Activated T-helper 2 cell treated with anti-CD3 and anti-CD28 coated beads, Interferon-gamma antibody, Interleukin-2, Interleukin-4, amounts not matched to agents 10 μg/mL and 5 μg/mL and 100 μg/mL, durations not matched to agents 14 hours and 24 hours and 36 hours (primary cell): Measurements from ENCODE around the gene NFE2L1. TPM values are rescaled to one million over a fixed set of nuclear protein-coding genes. Genes with fewer than 3 reads are reported as not detected.
"Not testable (repeated sequence)": the region's sequence is repeated elsewhere in the genome, so short reads cannot be mapped to it uniquely, and the experiment has no call there.

Experiments used
- DNase-seq: peaks from one replicate; pipeline ENCODE4 v3.0.0; 2021; ENCODE audit warnings: low spot score
- H3K27ac Mint-ChIP-seq: one replicate; pipeline ENCODE4 v1.8.0; 2021; ENCODE audit warnings: mixed read lengths
- H3K27me3 Mint-ChIP-seq: one replicate; pipeline ENCODE4 v1.8.0; 2021; ENCODE audit warnings: low read depth, mixed read lengths
- H3K36me3 Mint-ChIP-seq: one replicate; pipeline ENCODE4 v1.8.0; 2021; ENCODE audit warnings: low read depth, mixed read lengths
- H3K4me1 Mint-ChIP-seq: one replicate; pipeline ENCODE4 v1.8.0; 2021; ENCODE audit warnings: low read depth, mixed read lengths
- H3K4me3 Mint-ChIP-seq: one replicate; pipeline ENCODE4 v1.8.0; 2021; ENCODE audit warnings: low read depth, mild to moderate bottlenecking, moderate library complexity, mixed read lengths
- H3K9me3 Mint-ChIP-seq: one replicate; pipeline ENCODE4 v1.8.0; 2021; ENCODE audit warnings: mixed read lengths
- intact Hi-C: fragments of 100-400 bp; cut with micrococcal nuclease; formaldehyde crosslinking; loops from one replicate; pipeline ENCODE4 v1.15.1; 2023
- total RNA-seq: library from RNA; stranded (reverse); gene quantifications from 2 replicates; pipeline ENCODE4 v1.2.3, GENCODE V29; 2022

NFE2L1 gene, protein sequence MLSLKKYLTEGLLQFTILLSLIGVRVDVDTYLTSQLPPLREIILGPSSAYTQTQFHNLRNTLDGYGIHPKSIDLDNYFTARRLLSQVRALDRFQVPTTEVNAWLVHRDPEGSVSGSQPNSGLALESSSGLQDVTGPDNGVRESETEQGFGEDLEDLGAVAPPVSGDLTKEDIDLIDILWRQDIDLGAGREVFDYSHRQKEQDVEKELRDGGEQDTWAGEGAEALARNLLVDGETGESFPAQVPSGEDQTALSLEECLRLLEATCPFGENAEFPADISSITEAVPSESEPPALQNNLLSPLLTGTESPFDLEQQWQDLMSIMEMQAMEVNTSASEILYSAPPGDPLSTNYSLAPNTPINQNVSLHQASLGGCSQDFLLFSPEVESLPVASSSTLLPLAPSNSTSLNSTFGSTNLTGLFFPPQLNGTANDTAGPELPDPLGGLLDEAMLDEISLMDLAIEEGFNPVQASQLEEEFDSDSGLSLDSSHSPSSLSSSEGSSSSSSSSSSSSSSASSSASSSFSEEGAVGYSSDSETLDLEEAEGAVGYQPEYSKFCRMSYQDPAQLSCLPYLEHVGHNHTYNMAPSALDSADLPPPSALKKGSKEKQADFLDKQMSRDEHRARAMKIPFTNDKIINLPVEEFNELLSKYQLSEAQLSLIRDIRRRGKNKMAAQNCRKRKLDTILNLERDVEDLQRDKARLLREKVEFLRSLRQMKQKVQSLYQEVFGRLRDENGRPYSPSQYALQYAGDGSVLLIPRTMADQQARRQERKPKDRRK
- 66.2 and 71.3 TPM in 2 replicates for total RNA-seq

DNA sequence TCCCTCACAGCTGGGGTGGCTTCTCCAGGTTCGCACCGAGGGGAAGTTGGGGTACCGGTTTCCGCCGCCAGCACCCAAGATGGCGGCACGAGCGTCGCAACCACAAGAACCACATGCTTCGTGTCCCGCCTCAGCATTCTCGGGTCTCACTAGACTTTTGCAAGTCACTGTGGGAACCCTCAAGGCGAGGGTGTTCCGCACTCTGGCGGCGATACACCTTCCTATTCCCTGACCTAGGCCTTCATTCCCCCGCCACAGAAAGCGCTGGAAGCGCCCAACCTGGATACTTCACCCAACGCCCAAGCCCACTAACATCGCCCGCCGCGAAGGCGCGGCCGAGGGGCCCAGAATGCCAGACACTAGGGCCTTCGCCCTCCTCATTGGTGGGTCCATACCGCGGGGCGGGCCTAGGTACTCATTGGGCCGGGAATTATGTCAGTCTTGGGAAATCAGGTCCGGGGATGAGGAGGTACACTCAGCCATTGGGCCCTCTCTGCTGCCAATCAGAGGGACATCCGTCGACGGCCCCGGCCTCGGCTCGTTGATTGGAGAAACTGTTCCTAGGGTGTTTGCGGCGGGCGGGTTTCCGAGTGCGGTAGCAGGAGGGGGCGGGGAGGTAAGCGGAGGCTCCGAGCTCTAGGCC lies at the start of gene NFE2L1:
Gene NFE2L1, plus strand, starts transcription at position 619 of the 643 bp plus-strand sequence. CDS start 2,760 bp downstream, outside the sequence.
- Mint-ChIP-seq H3K27me3 (no peaks in the 10 kb centered on the region), H3K36me3 (peaks cover 41% of the 10 kb centered on the region), H3K4me3 (peak within 1 kb of the TSS; percentile 95), H3K9me3 (no peaks in the 10 kb centered on the region), H3K27ac (peak within 1 kb of the TSS; percentile 99), H3K4me1 (peaks cover 38% of the 10 kb centered on the region)
- intact Hi-C loops = loop anchor here (1.0 kb wide), 3 partner anchors 10 to 53 kb away; partner anchors contain the start of gene CBX1
- peak; percentile 98 for DNase-seq

DNA sequence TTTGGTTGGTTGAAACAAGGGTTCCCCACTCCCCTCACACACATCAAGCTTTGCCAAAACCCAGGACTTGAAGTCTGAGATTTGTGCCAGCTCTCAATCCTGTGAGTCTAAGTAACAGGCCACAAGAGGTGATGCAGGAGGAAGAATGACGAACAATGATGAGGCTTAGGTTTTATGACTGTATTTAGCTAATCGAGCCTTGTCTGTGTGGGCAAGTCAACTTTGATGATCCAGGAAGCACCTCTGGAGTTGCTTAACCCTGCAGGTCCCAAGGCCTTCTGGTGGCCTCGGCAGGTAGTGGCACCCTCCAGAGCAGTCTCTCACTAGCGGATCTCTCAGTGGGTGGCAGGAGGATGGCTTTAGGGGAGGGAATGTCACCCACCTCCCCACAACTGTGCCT lies 48.6 kb upstream of the NFE2L1 start:
- peaks cover 8% of the 10 kb centered on the region for H3K27me3 Mint-ChIP-seq
- no peak overlapping the region for H3K4me3 Mint-ChIP-seq
- H3K36me3 Mint-ChIP-seq = no peaks in the 10 kb centered on the region
- H3K27ac Mint-ChIP-seq = no peak overlapping the region
- no peak for DNase-seq
- H3K9me3 Mint-ChIP-seq = no peaks in the 10 kb centered on the region
- H3K4me1 Mint-ChIP-seq = peaks cover 8% of the 10 kb centered on the region
- intact Hi-C loops = no loop called here

DNA sequence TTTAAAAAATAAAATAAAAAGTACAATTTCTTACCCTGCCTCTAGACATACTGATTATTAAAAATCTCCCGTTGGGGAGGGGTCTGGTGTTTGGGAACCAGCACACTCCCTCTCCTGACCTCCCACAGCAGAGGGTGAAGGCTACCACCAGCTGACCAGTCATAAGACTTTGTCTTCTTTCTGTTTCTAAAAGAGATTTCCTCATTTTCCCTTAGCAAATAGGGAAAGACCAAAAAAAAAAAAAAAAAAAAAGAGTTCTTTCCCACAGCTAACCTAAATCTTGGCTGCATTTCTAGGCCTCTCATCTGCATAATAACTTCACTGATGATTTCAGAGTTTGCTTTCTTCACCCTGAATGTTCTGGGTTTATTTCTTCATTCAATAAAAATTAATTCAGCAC lies 47.0 kb upstream of the NFE2L1 start:
- H3K4me3 Mint-ChIP-seq = no peak overlapping the region
- no peaks in the 10 kb centered on the region for H3K9me3 Mint-ChIP-seq
- no peaks in the 10 kb centered on the region for H3K36me3 Mint-ChIP-seq
- peaks cover 12% of the 10 kb centered on the region for H3K4me1 Mint-ChIP-seq
- intact Hi-C loops = no loop called here
- H3K27ac Mint-ChIP-seq = no peak overlapping the region
- H3K27me3 Mint-ChIP-seq = peaks cover 11% of the 10 kb centered on the region
- no peak for DNase-seq

DNA sequence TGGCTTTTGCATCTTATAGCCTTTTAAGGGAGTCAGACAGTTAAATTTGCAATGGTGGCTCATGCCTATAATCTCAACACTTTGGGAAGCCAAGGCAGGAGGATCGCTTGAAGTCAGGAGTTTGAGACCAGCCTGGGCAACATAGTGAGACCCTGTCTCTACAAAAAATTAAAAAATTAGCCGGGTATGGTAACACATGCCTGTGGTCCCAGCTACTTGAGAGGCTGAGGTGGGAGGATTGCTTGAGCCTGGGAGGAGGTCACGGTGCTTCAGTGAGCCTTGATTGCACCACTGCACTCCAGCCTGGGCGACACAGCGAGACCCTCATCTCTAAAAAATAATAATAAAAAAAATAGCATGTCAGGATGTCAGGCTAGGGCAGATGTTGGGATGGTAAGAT lies 46.5 kb upstream of the NFE2L1 start:
- H3K36me3 Mint-ChIP-seq, H3K9me3 Mint-ChIP-seq, DNase-seq, intact Hi-C loops, H3K27ac Mint-ChIP-seq, H3K4me3 Mint-ChIP-seq: not testable (repeated sequence)
- peaks cover 12% of the 10 kb centered on the region for H3K27me3 Mint-ChIP-seq
- H3K4me1 Mint-ChIP-seq = peaks cover 12% of the 10 kb centered on the region

DNA sequence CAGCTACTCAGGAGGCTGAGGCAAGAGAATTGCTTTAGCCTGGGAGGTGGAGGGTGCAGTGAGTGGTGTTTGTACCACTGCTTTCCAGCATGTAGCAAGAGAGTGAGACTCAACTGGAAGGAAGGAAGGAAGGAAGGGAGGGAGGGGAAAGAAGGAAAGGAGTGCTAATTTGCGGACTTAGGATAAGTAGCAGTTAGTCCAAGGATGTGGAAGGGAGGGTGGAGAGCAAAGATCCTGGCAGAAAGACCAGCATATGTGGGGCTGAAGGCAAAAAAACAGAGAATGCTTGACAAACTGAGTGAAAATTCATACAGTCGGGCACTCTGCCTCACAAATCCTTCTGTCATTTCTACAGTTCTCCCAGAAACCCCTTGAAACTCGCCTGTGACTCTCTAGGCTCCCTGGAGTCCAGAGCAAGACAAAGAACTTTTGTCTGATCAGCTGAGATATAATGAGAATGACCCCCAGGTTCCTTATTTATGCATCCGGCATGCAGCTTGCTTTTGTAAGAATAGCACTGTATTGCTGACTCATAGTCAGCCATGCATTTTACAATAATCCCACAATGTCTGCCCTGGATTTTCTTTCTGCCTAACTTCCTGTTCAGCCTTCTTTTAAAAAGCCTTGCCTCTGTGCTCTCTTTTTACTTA lies 45.8 kb upstream of the NFE2L1 start:
- intact Hi-C loops = no loop called here
- Mint-ChIP-seq H3K4me1 (peaks cover 12% of the 10 kb centered on the region), H3K9me3 (no peaks in the 10 kb centered on the region), H3K4me3 (no peak overlapping the region), H3K36me3 (no peaks in the 10 kb centered on the region), H3K27ac (no peak overlapping the region), H3K27me3 (peaks cover 17% of the 10 kb centered on the region)
- no peak for DNase-seq

DNA sequence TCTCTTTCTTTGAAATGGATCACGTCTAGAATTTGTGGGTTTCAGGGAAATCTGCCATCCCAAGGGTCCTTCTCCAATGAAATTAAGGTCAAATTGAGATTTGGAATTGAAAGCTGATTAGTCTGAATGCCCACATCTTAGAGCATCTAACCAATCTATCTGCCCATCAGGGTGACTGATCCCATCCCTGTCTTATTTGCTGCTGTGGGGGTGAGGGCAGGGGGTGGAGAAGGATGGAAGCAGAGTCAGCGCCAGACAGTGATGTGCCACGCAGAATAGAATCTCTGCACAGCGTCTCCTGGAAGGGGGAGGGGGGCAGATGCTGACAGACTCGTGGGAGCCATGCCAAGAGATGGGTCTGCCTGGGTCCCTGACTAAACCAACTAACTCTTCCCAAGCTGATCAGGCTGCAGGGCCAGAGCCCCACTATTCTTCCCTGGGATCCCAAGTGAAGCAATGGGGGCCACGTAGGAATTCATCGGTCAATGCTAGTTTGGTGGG lies 45.2 kb upstream of the NFE2L1 start:
- intact Hi-C loops = no loop called here
- DNase-seq = no peak
- Mint-ChIP-seq H3K27ac (no peak overlapping the region), H3K36me3 (no peaks in the 10 kb centered on the region), H3K9me3 (no peaks in the 10 kb centered on the region), H3K4me1 (peaks cover 12% of the 10 kb centered on the region), H3K27me3 (peaks cover 17% of the 10 kb centered on the region), H3K4me3 (no peak overlapping the region)

DNA sequence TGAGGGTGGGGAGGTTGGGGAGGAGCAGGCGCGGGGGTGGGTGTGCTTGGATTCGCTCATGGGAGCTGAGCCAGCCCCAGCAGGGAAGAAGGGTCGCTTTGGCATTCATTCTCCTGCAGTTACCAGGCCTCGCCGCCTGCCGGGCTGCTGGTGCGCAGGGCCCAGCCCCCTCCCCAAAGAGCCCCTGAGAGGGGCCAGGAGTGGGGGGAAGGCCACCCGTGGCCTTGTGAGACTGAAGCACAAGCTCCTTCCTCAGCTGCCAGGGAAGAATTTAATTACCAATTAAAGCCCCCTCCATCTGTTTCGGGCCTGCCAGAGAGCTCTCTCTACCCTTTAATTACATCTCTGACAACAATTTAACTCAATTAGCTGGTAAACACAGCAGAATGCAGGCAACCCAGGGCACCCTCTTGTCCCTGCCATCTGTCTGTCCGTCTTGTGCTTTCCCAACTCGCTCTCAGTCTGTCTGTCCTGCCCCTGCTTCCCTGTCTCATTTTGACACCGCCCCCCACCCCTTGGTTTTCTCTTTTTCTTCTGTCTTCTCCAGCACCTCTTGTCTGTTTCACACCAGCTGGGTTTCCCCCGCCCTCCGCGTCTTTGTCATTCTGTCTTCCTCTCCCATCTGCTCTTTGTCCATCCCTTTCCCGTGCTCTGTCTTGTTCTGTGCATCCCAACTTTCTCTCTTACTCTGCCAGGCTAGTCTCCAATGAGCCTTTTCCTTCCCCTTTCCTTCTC lies 44.6 kb upstream of the NFE2L1 start:
- H3K27me3 Mint-ChIP-seq = peaks cover 20% of the 10 kb centered on the region
- peaks cover 12% of the 10 kb centered on the region for H3K4me1 Mint-ChIP-seq
- no peaks in the 10 kb centered on the region for H3K36me3 Mint-ChIP-seq
- no peak for DNase-seq
- H3K4me3 Mint-ChIP-seq = no peak overlapping the region
- intact Hi-C loops = no loop called here
- H3K27ac Mint-ChIP-seq = no peak overlapping the region
- H3K9me3 Mint-ChIP-seq = no peaks in the 10 kb centered on the region

- H3K36me3 Mint-ChIP-seq = no peaks in the 10 kb centered on the region
- H3K4me3 Mint-ChIP-seq = no peak overlapping the region
- H3K27me3 Mint-ChIP-seq = peaks cover 27% of the 10 kb centered on the region
- intact Hi-C loops = no loop called here
- DNase-seq = no peak
- no peak overlapping the region for H3K27ac Mint-ChIP-seq
- peaks cover 12% of the 10 kb centered on the region for H3K4me1 Mint-ChIP-seq
- H3K9me3 Mint-ChIP-seq = no peaks in the 10 kb centered on the region
These were observed 43.2 kb upstream of the NFE2L1 start for GRCh38 chr17:48004983-48005382.

GRCh38 chr17:48006936-48007709 lies 41.0 kb upstream of the NFE2L1 start:
- no peak for DNase-seq
- intact Hi-C loops = no loop called here
- Mint-ChIP-seq H3K27me3 (peaks cover 39% of the 10 kb centered on the region), H3K4me1 (peaks cover 19% of the 10 kb centered on the region), H3K27ac (no peak overlapping the region), H3K9me3 (no peaks in the 10 kb centered on the region), H3K36me3 (no peaks in the 10 kb centered on the region), H3K4me3 (no peak overlapping the region)

GRCh38 chr17:48010193-48010592 lies 38.0 kb upstream of the NFE2L1 start:
- intact Hi-C loops = no loop called here
- no peaks in the 10 kb centered on the region for H3K9me3 Mint-ChIP-seq
- DNase-seq = no peak
- peaks cover 52% of the 10 kb centered on the region for H3K27me3 Mint-ChIP-seq
- no peak overlapping the region for H3K4me3 Mint-ChIP-seq
- H3K27ac Mint-ChIP-seq = no peak overlapping the region
- H3K4me1 Mint-ChIP-seq = peaks cover 12% of the 10 kb centered on the region
- no peaks in the 10 kb centered on the region for H3K36me3 Mint-ChIP-seq

DNA sequence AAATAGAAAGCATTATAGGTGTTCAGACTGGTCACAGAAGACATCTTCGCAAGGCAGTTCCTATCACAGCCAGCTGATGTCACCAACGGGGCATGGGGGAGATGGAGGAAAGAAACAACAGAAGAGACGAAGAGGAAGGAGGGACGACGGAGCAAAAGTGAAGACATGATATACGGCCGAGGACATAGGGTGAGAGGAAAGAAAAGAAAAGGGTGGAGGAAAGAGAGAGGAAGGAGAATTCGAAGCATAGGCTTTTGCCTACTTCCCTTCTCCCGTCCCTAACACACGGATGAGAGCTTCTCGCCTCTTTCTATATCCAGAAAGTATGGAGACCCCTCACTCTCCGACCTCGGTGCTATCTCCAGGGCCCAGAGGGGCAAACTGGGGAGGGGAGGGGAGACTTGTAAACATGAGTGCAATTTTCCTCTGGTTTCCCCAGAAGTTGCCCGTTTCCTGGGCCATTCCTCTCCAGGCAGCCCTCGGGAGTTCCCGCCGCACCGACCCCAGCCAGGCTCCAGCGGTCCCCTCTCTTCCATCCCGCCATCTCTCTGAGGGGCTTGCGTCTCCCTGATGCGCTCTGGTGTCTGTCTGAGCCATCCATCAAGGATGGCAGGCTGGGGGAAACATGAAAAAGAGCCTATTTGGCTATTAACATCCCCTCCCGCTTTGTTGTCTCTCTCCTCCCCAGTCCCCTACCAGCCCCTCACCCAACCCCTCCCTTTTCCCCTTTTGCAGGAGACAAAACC lies 36.6 kb upstream of the NFE2L1 start:
- Mint-ChIP-seq H3K4me1 (peaks cover 15% of the 10 kb centered on the region), H3K27ac (no peak overlapping the region), H3K4me3 (peak overlapping the region; percentile 82), H3K27me3 (peaks cover 51% of the 10 kb centered on the region), H3K36me3 (no peaks in the 10 kb centered on the region), H3K9me3 (no peaks in the 10 kb centered on the region)
- DNase-seq = peak; percentile 48
- intact Hi-C loops = no loop called here
